Progenitor cell of endocrine pancreas (in vitro differentiated cells): ENCODE measurements around the gene ZNF778. TPM values are rescaled to one million over a fixed set of nuclear protein-coding genes. Genes with fewer than 3 reads are reported as not detected.
A peak's percentile ranks its signal among the peaks of the same experiment; 100 is the strongest.
"Not testable (repeated sequence)": the region's sequence is repeated elsewhere in the genome, so short reads cannot be mapped to it uniquely, and the experiment has no call there.

Source experiments
- DNase-seq: peaks from one replicate; pipeline ENCODE4 v3.0.0; 2021; ENCODE audit warnings: low spot score; ENCODE audit not compliant: unreplicated experiment
- H3K27ac Mint-ChIP-seq: 2 replicates; pipeline ENCODE4 v1.8.0; 2021; ENCODE audit warnings: mild to moderate bottlenecking, moderate library complexity, mixed read lengths
- H3K27me3 Mint-ChIP-seq: 2 replicates; pipeline ENCODE4 v1.8.0; 2021; ENCODE audit warnings: mixed read lengths
- H3K36me3 Mint-ChIP-seq: 2 replicates; pipeline ENCODE4 v1.8.0; 2022; ENCODE audit warnings: mixed read lengths; ENCODE audit not compliant: insufficient read depth
- H3K4me1 Mint-ChIP-seq: 2 replicates; pipeline ENCODE4 v1.8.0; 2021; ENCODE audit warnings: low read depth, mixed read lengths
- H3K4me3 Mint-ChIP-seq: 2 replicates; pipeline ENCODE4 v1.8.0; 2021; ENCODE audit warnings: low read depth, mild to moderate bottlenecking, moderate library complexity, mixed read lengths
- H3K9me3 Mint-ChIP-seq: 2 replicates; pipeline ENCODE4 v1.8.0; 2021; ENCODE audit warnings: low read depth, mixed read lengths
- CTCF ChIP-seq: fragments of 200-600 bp; sonication (generic); IDR thresholded peaks from one replicate; pipeline ENCODE4 v1.5.0; 2021; ENCODE audit warnings: antibody characterized with exemption, mild to moderate bottlenecking; ENCODE audit not compliant: unreplicated experiment
- total RNA-seq: library from RNA; stranded (reverse); gene quantifications from 2 replicates; pipeline ENCODE4 v1.2.1, GENCODE V29; 2021

Gene ZNF778
- total RNA-seq, 1 donor from 2014 or later = 11.2 TPM

- DNase-seq = peak; percentile 33
- Mint-ChIP-seq H3K9me3 (no peaks in the 10 kb centered on the region), H3K4me1 (no peaks in the 10 kb centered on the region), H3K27ac (peak overlapping the region; percentile 93), H3K4me3 (no peak overlapping the region), H3K27me3 (peaks cover 38% of the 10 kb centered on the region), H3K36me3 (no peaks in the 10 kb centered on the region)
- no peak for TF ChIP-seq CTCF
Observed at GRCh38 chr16:89187032-89187769, 30.3 kb upstream of the ZNF778 start.

- no peaks in the 10 kb centered on the region for H3K4me1 Mint-ChIP-seq
- DNase-seq = peak; percentile 11
- peaks cover 33% of the 10 kb centered on the region for H3K27me3 Mint-ChIP-seq
- TF ChIP-seq CTCF = no peak
- H3K4me3 Mint-ChIP-seq = no peak overlapping the region
- H3K27ac Mint-ChIP-seq = peak overlapping the region; percentile 93
- no peaks in the 10 kb centered on the region for H3K36me3 Mint-ChIP-seq
- no peaks in the 10 kb centered on the region for H3K9me3 Mint-ChIP-seq
Observed at GRCh38 chr16:89187770-89188392, 29.6 kb upstream of the ZNF778 start.

GRCh38 chr16:89188471-89189357 is 28.8 kb upstream of the ZNF778 start:
- H3K4me3 Mint-ChIP-seq, H3K36me3 Mint-ChIP-seq, H3K27ac Mint-ChIP-seq, H3K4me1 Mint-ChIP-seq, DNase-seq, H3K9me3 Mint-ChIP-seq: not testable (repeated sequence)
- H3K27me3 Mint-ChIP-seq = peaks cover 26% of the 10 kb centered on the region

GRCh38 chr16:89189358-89190025 is 28.0 kb upstream of the ZNF778 start:
- Mint-ChIP-seq H3K4me3 (no peak overlapping the region), H3K9me3 (no peaks in the 10 kb centered on the region), H3K27ac (peak overlapping the region; percentile 29), H3K4me1 (no peaks in the 10 kb centered on the region), H3K36me3 (no peaks in the 10 kb centered on the region), H3K27me3 (peaks cover 27% of the 10 kb centered on the region)
- no peak for TF ChIP-seq CTCF
- DNase-seq = no peak

GRCh38 chr16:89190150-89190958 is 27.1 kb upstream of the ZNF778 start:
- no peaks in the 10 kb centered on the region for H3K4me1 Mint-ChIP-seq
- peak; percentile 12 for DNase-seq
- no peak overlapping the region for H3K4me3 Mint-ChIP-seq
- TF ChIP-seq CTCF = no peak
- H3K9me3 Mint-ChIP-seq = no peaks in the 10 kb centered on the region
- H3K36me3 Mint-ChIP-seq = no peaks in the 10 kb centered on the region
- H3K27me3 Mint-ChIP-seq = peaks cover 25% of the 10 kb centered on the region
- H3K27ac Mint-ChIP-seq = no peak overlapping the region
